ENCODE data around the gene DNAI1. TPM values are rescaled to one million over a fixed set of nuclear protein-coding genes. Genes with fewer than 3 reads are reported as not detected.

DNAI1 gene
- polyA plus RNA-seq, 1 experiment = not detected

GRCh38 chr9:34521406-34522045, 62.9 kb downstream of the DNAI1 start:
- DNase-seq (ENCODE audit: low read depth) = no peak
- ChIA-PET CTCF (interaction anchor here (1.0 to 1.4 kb wide), 2 partner anchors 22 to 28 kb away, joined by 3 to 5 read pairs; no protein-coding TSS in a partner anchor), POLR2A (no interaction called here)
- Histone ChIP-seq H3K27me3 (ENCODE audit: control insufficient read depth, insufficient read depth, low read length) (peaks cover 10% of the 10 kb centered on the region), H3K4me3 (ENCODE audit: low read depth, low read length) (no peak overlapping the region), H3K36me3 (ENCODE audit: control insufficient read depth, insufficient read depth, low read length) (no peaks in the 10 kb centered on the region)
- no peak for TF ChIP-seq CTCF (IDR thresholded peaks at IDR 0.05; ENCODE audit: insufficient read depth, low read depth, low read length)

- no peak for DNase-seq (ENCODE audit: low read depth)
- Histone ChIP-seq H3K4me3 (ENCODE audit: low read depth, low read length) (peak overlapping the region; percentile 29; the same call in 1 of the 2 replicates), H3K36me3 (ENCODE audit: control insufficient read depth, insufficient read depth, low read length) (no peaks in the 10 kb centered on the region), H3K27me3 (ENCODE audit: control insufficient read depth, insufficient read depth, low read length) (peaks cover 10% of the 10 kb centered on the region)
- POLR2A ChIA-PET = no interaction called here
- no peak for TF ChIP-seq CTCF (IDR thresholded peaks at IDR 0.05; ENCODE audit: insufficient read depth, low read depth, low read length)
- CTCF ChIA-PET = interaction anchor here (1.0 kb wide), 1 partner anchor 69 kb away, joined by 3 read pairs; no protein-coding TSS in a partner anchor
Measured at GRCh38 chr9:34522091-34522887, 63.7 kb downstream of the DNAI1 start.

GRCh38 chr9:34522971-34523797, 64.6 kb downstream of the DNAI1 start, which contains the start of gene ENHO:
ENHO (minus strand) TSS chr9:34522990; CDS start chr9:34521695, 1,295 bp downstream.
- POLR2A ChIA-PET = no interaction called here
- no peak for DNase-seq (ENCODE audit: low read depth)
- Histone ChIP-seq H3K27me3 (ENCODE audit: control insufficient read depth, insufficient read depth, low read length) (peaks cover 10% of the 10 kb centered on the region), H3K36me3 (ENCODE audit: control insufficient read depth, insufficient read depth, low read length) (no peaks in the 10 kb centered on the region), H3K4me3 (ENCODE audit: low read depth, low read length) (peak within 1 kb of the TSS; percentile 29; the same call in 1 of the 2 replicates)
- no peak for TF ChIP-seq CTCF (IDR thresholded peaks at IDR 0.05; ENCODE audit: insufficient read depth, low read depth, low read length)
- CTCF ChIA-PET = interaction anchor here (0.6 to 1.1 kb wide), 4 partner anchors 22 to 518 kb away, joined by 3 to 6 read pairs (median 3); no protein-coding TSS in a partner anchor

GRCh38 chr9:34524349-34524748, 65.7 kb downstream of the DNAI1 start:
- Histone ChIP-seq H3K36me3 (ENCODE audit: control insufficient read depth, insufficient read depth, low read length) (no peaks in the 10 kb centered on the region), H3K27me3 (ENCODE audit: control insufficient read depth, insufficient read depth, low read length) (peaks cover 10% of the 10 kb centered on the region), H3K4me3 (ENCODE audit: low read depth, low read length) (no peak overlapping the region)
- ChIA-PET POLR2A (no interaction called here), CTCF (interaction anchor here (0.8 to 1.5 kb wide), 5 partner anchors 18 to 121 kb away, joined by 3 to 5 read pairs (median 3); no protein-coding TSS in a partner anchor)
- no peak for TF ChIP-seq CTCF (IDR thresholded peaks at IDR 0.05; ENCODE audit: insufficient read depth, low read depth, low read length)
- DNase-seq (ENCODE audit: low read depth) = no peak
